Measurements from ENCODE around the gene UGT1A3. TPM values are rescaled to one million over a fixed set of nuclear protein-coding genes. Genes with fewer than 3 reads are reported as not detected.

UGT1A3 gene
- total RNA-seq, 4 donors from 2014 or later, result 2.6 to 3.2 (median 2.6) TPM; not detected in 1

- no peaks in the 10 kb centered on the region for H3K36me3 ChIP-seq
- no peak overlapping the region for H3K27ac ChIP-seq
- no peak for TF ChIP-seq EP300 (IDR thresholded peaks at IDR 0.05; ENCODE audit: low read depth)
- no peak for TF ChIP-seq POLR2A (IDR thresholded peaks at IDR 0.05)
- TF ChIP-seq POLR2AphosphoS5 (IDR thresholded peaks at IDR 0.05), result no peak
- TF ChIP-seq CTCF (IDR thresholded peaks at IDR 0.05), result no peak
- WGBS, 2 donors (ENCODE audit: low coverage in 1 of 2), result 60% methylated on average over 7 of the region's 8 CpGs; no CpG with 5 or more reads in 1 of the 2 donors
- DNase-seq, result no peak
- H3K9me3 ChIP-seq, result no peaks in the 10 kb centered on the region
- H3K4me1 ChIP-seq, result no peaks in the 10 kb centered on the region
- no peak overlapping the region for H3K4me3 ChIP-seq
- H3K27me3 ChIP-seq, result no peaks in the 10 kb centered on the region
- intact Hi-C loops (cut with DNase I; ENCODE audit: low total_unique reads), result no loop called here
- in situ Hi-C loops (cut with MboI; ENCODE audit: low pct_ligation_motif_present in 1 of 4, low pct_unique_long_range_greater_than_20kb in 1 of 4, low sequenced_read_pairs in 3 of 4), result no loop called here
Measured at GRCh38 chr2:233803994-233804393, 75.2 kb downstream of the UGT1A3 start.

DNA sequence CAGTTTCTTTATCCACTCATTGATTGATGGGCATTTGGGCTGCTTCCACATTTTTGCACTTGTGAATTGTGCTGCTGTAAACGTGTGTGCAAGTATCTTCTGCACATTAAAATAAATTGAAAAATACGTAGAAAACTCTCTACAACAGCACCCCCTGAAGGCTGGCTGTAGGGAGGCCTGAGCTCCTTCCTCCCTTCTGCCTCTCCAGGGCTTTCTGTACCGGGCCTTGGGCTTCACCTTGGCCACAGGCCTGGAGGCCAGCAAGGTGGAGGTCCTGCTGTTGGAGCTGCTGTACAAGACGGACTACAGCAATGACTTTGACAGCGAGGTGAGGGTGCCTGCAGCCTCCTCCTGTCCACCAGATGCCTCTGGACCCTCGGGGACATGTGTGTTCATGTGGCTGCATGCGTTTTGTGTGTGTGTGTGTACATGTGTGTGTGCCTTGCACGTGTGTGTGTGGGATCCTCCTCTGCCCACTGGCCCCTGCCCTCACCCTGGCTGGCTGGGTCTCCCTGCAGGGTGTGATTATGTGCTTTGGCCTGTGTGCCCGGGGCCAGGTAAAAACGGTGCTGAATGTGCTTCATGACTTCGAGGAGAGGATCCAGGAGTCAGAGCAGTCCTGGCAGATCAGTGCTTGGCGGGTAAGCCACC lies 78.5 kb downstream of the UGT1A3 start:
- 78% methylated on average over 3 to 10 of the region's 12 CpGs for WGBS, 2 donors (ENCODE audit: low coverage in 1 of 2)
- no peaks in the 10 kb centered on the region for H3K36me3 ChIP-seq
- no peaks in the 10 kb centered on the region for H3K4me1 ChIP-seq
- no peak overlapping the region for H3K27ac ChIP-seq
- no peak for TF ChIP-seq POLR2A (IDR thresholded peaks at IDR 0.05)
- no peak for TF ChIP-seq POLR2AphosphoS5 (IDR thresholded peaks at IDR 0.05)
- no peak for TF ChIP-seq CTCF (IDR thresholded peaks at IDR 0.05)
- TF ChIP-seq EP300 (IDR thresholded peaks at IDR 0.05; ENCODE audit: low read depth), result no peak
- no peaks in the 10 kb centered on the region for H3K9me3 ChIP-seq
- intact Hi-C loops (cut with DNase I; ENCODE audit: low total_unique reads) (no loop called here), in situ Hi-C loops (cut with MboI; ENCODE audit: low pct_ligation_motif_present in 1 of 4, low pct_unique_long_range_greater_than_20kb in 1 of 4, low sequenced_read_pairs in 3 of 4) (no loop called here)
- H3K4me3 ChIP-seq, result no peak overlapping the region
- no peak for DNase-seq
- no peaks in the 10 kb centered on the region for H3K27me3 ChIP-seq

- no peak for DNase-seq
- TF ChIP-seq POLR2AphosphoS5 (IDR thresholded peaks at IDR 0.05) (no peak), POLR2A (IDR thresholded peaks at IDR 0.05) (no peak), CTCF (IDR thresholded peaks at IDR 0.05) (no peak), EP300 (IDR thresholded peaks at IDR 0.05; ENCODE audit: low read depth) (no peak)
- 73% methylated on average over 10 of the region's 10 CpGs; no CpG with 5 or more reads in 1 of the 2 donors for WGBS, 2 donors (ENCODE audit: low coverage in 1 of 2)
- Histone ChIP-seq H3K36me3 (no peaks in the 10 kb centered on the region), H3K4me1 (no peaks in the 10 kb centered on the region), H3K4me3 (no peak overlapping the region), H3K27ac (no peak overlapping the region), H3K9me3 (no peaks in the 10 kb centered on the region), H3K27me3 (no peaks in the 10 kb centered on the region)
- in situ Hi-C loops (cut with MboI; ENCODE audit: low pct_ligation_motif_present in 1 of 4, low pct_unique_long_range_greater_than_20kb in 1 of 4, low sequenced_read_pairs in 3 of 4), result no loop called here
- intact Hi-C loops (cut with DNase I; ENCODE audit: low total_unique reads), result no loop called here
Measured at GRCh38 chr2:233807966-233808935, 79.4 kb downstream of the UGT1A3 start.

- H3K36me3 ChIP-seq, result no peaks in the 10 kb centered on the region
Measured at GRCh38 chr2:233810385-233810784, 81.5 kb downstream of the UGT1A3 start.

More at GRCh38 chr2:233810385-233810784, 81.5 kb downstream of the UGT1A3 start:
- WGBS, 2 donors (ENCODE audit: low coverage in 1 of 2), result 72% methylated on average over 6 of the region's 6 CpGs; no CpG with 5 or more reads in 1 of the 2 donors
- in situ Hi-C loops (cut with MboI; ENCODE audit: low pct_ligation_motif_present in 1 of 4, low pct_unique_long_range_greater_than_20kb in 1 of 4, low sequenced_read_pairs in 3 of 4) (no loop called here), intact Hi-C loops (cut with DNase I; ENCODE audit: low total_unique reads) (no loop called here)
- no peak overlapping the region for H3K27ac ChIP-seq
- no peak for TF ChIP-seq CTCF (IDR thresholded peaks at IDR 0.05)
- no peak for TF ChIP-seq POLR2A (IDR thresholded peaks at IDR 0.05)
- TF ChIP-seq POLR2AphosphoS5 (IDR thresholded peaks at IDR 0.05), result no peak
- no peak for TF ChIP-seq EP300 (IDR thresholded peaks at IDR 0.05; ENCODE audit: low read depth)
- no peaks in the 10 kb centered on the region for H3K27me3 ChIP-seq
- H3K4me3 ChIP-seq, result no peak overlapping the region
- H3K4me1 ChIP-seq, result no peaks in the 10 kb centered on the region
- H3K9me3 ChIP-seq, result no peaks in the 10 kb centered on the region
- DNase-seq, result no peak
